ACHN (cell line): ENCODE measurements around the gene ADAM12.

Source experiments
- DNase-seq: peaks from one replicate; pipeline ENCODE4 v3.0.0-alpha.2; 2015
- in situ Hi-C: cut with HindIII; loops from 2 replicates; pipeline ENCODE4 v1.10.0; 2017; ENCODE audit warnings: low sequenced_read_pairs, low pct_ligation_motif_present, low pct_unique_long_range_greater_than_20kb

ADAM12 gene

DNA sequence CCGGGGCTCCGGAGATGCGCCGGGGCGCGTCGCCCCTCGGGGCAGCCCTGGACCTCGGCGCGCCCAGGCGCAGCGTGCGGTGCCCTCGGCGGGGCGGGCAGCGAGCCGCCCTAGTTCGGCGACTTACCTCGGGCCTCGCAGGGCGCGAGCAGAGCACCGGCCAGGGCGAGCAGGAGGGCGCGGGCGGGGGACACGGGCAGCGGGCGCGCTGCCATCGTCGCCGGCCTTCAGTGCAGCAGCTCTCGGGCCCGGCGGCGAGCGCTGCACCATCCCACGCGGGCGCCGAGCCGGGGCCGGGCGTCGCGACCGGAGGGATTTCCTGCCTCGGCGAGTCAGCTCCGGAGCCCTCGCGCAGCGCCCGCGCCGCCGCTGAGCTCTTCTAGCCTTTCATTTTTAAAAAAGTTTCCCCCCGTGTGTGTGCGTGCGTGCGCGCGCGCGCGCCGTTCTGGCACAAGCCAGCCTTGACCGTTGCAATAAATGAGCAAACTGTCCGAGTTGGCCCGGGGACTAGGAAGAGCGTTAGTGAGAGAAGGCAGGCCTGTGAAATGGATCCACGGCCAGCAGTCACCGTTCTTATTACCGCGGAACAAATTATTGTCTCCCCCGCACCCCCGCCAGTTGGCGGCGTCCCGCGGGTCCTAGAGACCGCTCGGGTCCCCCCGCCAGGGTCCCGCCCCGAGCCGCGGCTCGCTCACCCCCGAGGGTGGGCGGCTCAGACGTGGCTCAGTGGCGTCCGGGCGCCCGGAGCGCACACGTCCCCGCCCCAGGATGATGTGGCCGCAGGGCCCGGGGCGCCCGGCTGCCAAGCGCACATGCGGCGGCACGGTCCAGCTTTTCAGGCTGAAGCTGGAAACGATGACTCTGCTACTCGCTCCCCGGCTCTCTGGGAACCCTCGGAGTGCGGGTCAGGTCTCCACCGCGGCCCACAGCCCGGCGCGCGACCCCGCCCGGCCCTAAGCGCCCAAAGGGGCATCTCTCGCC, at the start of gene ADAM12:
Gene ADAM12 (minus strand): TSS at position 547 of the 981 bp plus-strand sequence. CDS start 332 bp downstream, at position 215.
- in situ Hi-C loops, result no loop called here
- DNase-seq, result peak; percentile 55

DNA sequence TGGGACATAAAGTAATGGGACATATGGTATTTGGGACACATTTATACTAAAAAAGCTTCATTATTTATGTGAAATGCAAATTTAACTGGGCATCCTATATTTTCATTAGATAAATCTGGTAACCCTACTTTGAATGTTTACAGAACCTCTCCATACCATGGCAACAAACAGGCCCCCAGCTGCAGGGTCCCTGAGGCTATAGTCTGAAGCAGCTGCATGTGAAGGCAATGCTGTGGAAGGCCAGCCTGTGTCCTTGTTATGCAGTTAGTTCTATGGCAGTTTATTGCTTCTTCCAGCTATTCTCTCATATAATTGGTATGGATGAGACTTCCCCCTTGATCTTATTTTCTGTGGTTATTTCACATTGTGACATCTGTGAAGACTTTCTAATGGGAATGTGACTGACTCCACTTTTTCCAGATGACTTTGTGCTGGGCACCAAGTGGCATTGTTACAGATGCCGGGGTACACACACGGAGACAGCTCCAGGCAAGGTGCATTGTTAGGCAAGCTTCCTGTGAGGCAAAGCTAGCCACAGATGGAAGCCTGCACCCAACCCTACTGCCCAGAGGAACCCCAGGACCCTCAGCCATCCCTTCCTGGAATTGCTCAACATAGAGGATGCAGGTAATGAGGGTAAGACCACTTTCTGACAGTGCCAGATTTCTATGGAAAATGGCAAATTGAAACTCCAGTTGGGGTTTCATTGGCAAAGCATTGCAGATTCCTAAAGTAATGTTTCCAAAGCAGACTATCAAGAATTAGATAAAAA, 49.5 kb upstream of the ADAM12 start:
- DNase-seq, result no peak
- in situ Hi-C loops, result no loop called here

DNA sequence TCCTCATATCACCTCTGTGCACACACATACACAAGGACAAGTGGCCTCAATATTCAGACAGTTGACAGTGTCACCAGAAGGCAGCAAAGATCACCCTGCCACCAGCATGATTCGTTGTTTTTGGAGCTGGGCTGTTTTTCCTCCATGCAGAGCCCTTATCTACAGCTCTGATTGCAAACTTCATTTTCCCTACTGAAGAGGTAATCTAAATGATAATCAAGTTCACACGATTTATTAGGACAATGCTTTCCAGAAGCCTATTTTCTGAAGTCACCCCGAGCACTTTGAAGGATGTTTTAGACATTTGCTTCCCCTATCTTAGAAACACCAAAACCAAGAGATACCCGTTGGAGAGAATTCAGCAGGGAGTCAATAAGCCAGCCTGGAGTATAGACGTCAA, 46.0 kb upstream of the ADAM12 start:
- DNase-seq, result no peak
- in situ Hi-C loops, result no loop called here

GRCh38 chr10:126433351-126433750, 45.1 kb upstream of the ADAM12 start:
- peak; percentile 13 for DNase-seq
- in situ Hi-C loops, result no loop called here

- no peak for DNase-seq
- in situ Hi-C loops, result no loop called here
Measured at GRCh38 chr10:126432507-126432906, 44.2 kb upstream of the ADAM12 start.

DNA sequence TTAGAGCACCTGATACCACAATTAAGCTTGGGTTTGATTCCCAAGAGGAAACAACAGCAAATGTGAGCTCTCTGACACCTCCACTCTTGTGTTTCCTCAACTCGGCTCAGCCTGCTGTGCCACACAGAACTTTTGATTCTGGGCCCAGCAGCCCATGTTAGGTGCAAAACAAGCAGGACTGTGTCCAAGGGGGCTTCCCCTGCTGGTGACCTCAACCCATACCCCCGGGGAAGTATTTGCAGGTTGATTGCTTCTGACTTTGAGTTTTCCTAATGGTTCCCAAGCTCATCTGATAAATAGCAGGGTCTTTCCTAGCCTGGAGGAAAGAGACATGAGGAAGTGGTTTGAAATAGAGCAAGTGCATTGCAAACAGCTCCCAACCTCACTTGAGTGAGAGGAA, 43.5 kb upstream of the ADAM12 start:
- in situ Hi-C loops, result no loop called here
- no peak for DNase-seq

GRCh38 chr10:126430512-126430911, 42.2 kb upstream of the ADAM12 start:
- in situ Hi-C loops, result no loop called here
- no peak for DNase-seq

DNA sequence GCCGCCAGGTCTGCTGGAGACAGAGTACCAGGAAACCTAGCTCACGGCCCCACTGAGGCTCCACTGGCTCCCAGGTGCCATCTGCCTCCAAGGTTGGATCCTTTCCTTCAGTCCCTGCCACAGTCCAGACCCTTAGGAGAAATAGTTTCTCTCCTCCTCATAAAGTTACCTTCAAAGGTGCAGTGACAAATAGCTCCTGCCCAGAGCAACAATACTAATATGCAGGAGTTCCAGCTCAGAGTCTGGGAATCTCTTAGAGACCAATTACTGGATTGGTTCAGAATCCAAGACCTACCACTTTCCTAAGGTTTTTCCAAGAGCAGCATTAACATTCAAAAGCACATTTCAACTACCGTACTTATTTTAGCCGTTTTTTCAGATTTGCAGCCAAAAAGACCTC, 41.0 kb upstream of the ADAM12 start:
- no peak for DNase-seq
- in situ Hi-C loops, result no loop called here

DNA sequence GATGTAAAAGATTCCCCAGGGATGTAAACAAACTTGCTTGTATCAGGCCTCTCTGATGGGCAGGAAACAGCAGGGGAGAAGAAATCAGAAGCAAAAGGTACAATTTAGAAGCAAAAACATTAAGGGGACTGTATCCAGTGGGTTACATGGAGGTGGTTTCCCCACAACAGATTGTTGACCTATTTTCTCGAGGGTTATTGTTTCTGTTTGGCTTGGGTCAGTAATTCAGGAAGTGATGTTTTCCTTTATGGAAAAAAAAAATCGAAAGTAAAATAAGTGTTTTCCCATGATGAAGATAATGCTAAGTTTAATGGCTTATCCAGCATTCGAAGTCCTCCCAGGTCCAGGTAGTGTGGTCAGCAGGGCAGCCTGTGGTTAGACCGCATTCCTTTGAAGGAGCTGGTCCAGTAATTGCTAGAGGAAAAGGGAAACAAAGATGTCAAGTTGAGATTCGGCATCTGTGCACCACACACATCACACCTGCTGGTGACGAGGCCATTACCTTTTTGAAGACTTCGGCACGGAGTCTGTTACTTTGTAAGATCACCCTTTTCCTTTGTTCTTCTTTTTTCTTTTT, 37.3 kb upstream of the ADAM12 start:
- in situ Hi-C loops, result no loop called here
- no peak for DNase-seq

- in situ Hi-C loops, result no loop called here
- DNase-seq, result no peak
Measured at GRCh38 chr10:126425032-126425431, 36.8 kb upstream of the ADAM12 start.

- in situ Hi-C loops, result no loop called here
- no peak for DNase-seq
Measured at GRCh38 chr10:126423732-126424491, 35.6 kb upstream of the ADAM12 start.

GRCh38 chr10:126422567-126422966, 34.3 kb upstream of the ADAM12 start:
- in situ Hi-C loops, result no loop called here
- DNase-seq, result no peak

- in situ Hi-C loops, result no loop called here
- peak; percentile 41 for DNase-seq
Measured at GRCh38 chr10:126421756-126422256, 33.5 kb upstream of the ADAM12 start.

DNA sequence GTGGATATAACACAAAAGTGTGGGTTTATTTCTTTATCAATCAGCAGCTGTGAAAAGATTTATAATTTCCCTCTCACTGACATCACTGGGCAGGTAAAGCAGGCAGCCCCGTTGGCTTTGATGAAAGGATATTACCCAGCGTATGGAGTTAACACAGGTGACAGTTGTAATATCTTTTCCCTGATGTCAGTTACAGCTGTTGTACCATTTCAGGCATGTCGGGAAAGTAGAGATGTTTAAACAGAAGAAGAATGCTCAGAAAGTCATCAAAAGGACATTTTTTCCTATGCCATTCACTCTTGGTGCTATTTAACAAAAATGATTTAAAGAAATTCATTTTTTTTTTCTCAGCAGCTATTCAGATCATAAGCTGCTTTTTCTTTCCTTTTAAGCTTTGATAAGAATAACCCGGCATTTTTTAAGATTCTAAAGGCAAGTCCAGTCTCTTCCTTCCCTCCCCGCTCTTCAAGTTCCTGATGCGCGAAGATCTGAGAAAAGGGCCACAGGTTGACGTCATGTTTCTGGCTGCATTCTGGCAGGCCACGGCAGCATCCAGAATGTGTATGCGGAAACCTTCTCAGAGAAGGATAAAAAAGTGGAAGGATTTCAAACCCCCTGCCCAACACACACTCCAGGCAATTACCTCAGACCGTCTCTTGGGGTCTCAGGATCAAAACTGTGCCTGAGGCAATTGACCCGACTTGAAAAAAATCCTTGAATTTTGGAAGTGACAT, 32.5 kb upstream of the ADAM12 start:
- in situ Hi-C loops, result no loop called here
- DNase-seq, result no peak

GRCh38 chr10:126417220-126417825, 29.0 kb upstream of the ADAM12 start:
- in situ Hi-C loops, result no loop called here
- no peak for DNase-seq

- DNase-seq, result no peak
- in situ Hi-C loops, result no loop called here
Measured at GRCh38 chr10:126409821-126410220, 21.5 kb upstream of the ADAM12 start.

- no peak for DNase-seq
- in situ Hi-C loops, result no loop called here
Measured at GRCh38 chr10:126408953-126409641, 20.8 kb upstream of the ADAM12 start.
